ENCODE data around the gene SORCS2. TPM values are rescaled to one million over a fixed set of nuclear protein-coding genes. Genes with fewer than 3 reads are reported as not detected.

SORCS2 gene
- total RNA-seq, 1 experiment from 2014 or later = 0.15 TPM

DNA sequence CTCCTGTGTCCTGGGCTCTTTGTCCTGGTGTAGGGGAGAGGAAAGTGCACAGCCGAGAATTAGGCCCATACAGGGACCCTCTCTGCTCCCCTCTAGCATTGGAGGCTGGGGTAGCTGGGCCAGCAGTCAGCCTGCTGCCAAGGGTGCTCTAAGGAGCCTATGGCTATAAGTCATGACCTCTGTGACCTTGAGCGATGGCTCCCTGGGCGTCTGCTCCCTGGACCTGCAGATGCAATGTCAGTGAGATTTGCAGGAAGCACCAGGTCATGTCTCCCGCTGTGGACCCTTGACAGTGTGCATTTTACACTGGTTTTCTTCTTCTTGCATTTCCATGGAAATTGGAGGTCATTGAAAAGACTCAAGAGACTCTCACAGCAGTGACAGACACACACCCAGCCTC is 476.5 kb downstream of the SORCS2 start:
- intact Hi-C loops (cut with micrococcal nuclease; ENCODE audit: unreplicated experiment) (no loop called here), in situ Hi-C loops (cut with HindIII; ENCODE audit: low pct_unique_long_range_greater_than_20kb, low sequenced_read_pairs) (no loop called here)
- Histone ChIP-seq H3K4me1 (ENCODE audit: control insufficient read depth, insufficient read depth, low read length) (no peaks in the 10 kb centered on the region), H3K36me3 (ENCODE audit: control insufficient read depth, insufficient read depth, low read length) (no peaks in the 10 kb centered on the region), H3K4me3 (ENCODE audit: low read depth in 2 of 2, low read length in 2 of 2) (no peak overlapping the region), H3K27ac (ENCODE audit: low read length) (no peak overlapping the region), H3K27me3 (ENCODE audit: control insufficient read depth, insufficient read depth, low read length) (no peaks in the 10 kb centered on the region), H3K9me3 (ENCODE audit: control insufficient read depth, insufficient read depth, low read depth, low read length) (no peaks in the 10 kb centered on the region)
- DNase-seq (ENCODE audit: low read depth, low spot score) (no peak), ATAC-seq (no peak)
- POLR2A ChIA-PET = no interaction called here
- TF ChIP-seq SIN3A (IDR thresholded peaks at IDR 0.05; ENCODE audit: borderline replicate concordance, insufficient read depth, low read depth, low read length) = no peak
- TF ChIP-seq, protein P1, sequence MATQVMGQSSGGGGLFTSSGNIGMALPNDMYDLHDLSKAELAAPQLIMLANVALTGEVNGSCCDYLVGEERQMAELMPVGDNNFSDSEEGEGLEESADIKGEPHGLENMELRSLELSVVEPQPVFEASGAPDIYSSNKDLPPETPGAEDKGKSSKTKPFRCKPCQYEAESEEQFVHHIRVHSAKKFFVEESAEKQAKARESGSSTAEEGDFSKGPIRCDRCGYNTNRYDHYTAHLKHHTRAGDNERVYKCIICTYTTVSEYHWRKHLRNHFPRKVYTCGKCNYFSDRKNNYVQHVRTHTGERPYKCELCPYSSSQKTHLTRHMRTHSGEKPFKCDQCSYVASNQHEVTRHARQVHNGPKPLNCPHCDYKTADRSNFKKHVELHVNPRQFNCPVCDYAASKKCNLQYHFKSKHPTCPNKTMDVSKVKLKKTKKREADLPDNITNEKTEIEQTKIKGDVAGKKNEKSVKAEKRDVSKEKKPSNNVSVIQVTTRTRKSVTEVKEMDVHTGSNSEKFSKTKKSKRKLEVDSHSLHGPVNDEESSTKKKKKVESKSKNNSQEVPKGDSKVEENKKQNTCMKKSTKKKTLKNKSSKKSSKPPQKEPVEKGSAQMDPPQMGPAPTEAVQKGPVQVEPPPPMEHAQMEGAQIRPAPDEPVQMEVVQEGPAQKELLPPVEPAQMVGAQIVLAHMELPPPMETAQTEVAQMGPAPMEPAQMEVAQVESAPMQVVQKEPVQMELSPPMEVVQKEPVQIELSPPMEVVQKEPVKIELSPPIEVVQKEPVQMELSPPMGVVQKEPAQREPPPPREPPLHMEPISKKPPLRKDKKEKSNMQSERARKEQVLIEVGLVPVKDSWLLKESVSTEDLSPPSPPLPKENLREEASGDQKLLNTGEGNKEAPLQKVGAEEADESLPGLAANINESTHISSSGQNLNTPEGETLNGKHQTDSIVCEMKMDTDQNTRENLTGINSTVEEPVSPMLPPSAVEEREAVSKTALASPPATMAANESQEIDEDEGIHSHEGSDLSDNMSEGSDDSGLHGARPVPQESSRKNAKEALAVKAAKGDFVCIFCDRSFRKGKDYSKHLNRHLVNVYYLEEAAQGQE (IDR thresholded peaks at IDR 0.05; ENCODE audit: insufficient read depth in 1 of 2, low read depth in 2 of 2, low read length in 1 of 2) = no peak
- TF ChIP-seq, protein P2, sequence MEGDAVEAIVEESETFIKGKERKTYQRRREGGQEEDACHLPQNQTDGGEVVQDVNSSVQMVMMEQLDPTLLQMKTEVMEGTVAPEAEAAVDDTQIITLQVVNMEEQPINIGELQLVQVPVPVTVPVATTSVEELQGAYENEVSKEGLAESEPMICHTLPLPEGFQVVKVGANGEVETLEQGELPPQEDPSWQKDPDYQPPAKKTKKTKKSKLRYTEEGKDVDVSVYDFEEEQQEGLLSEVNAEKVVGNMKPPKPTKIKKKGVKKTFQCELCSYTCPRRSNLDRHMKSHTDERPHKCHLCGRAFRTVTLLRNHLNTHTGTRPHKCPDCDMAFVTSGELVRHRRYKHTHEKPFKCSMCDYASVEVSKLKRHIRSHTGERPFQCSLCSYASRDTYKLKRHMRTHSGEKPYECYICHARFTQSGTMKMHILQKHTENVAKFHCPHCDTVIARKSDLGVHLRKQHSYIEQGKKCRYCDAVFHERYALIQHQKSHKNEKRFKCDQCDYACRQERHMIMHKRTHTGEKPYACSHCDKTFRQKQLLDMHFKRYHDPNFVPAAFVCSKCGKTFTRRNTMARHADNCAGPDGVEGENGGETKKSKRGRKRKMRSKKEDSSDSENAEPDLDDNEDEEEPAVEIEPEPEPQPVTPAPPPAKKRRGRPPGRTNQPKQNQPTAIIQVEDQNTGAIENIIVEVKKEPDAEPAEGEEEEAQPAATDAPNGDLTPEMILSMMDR (IDR thresholded peaks at IDR 0.05) = no peak
- no TSS peak for BruUV-seq (replicated peaks)
- CTCF ChIA-PET = no interaction called here

DNA sequence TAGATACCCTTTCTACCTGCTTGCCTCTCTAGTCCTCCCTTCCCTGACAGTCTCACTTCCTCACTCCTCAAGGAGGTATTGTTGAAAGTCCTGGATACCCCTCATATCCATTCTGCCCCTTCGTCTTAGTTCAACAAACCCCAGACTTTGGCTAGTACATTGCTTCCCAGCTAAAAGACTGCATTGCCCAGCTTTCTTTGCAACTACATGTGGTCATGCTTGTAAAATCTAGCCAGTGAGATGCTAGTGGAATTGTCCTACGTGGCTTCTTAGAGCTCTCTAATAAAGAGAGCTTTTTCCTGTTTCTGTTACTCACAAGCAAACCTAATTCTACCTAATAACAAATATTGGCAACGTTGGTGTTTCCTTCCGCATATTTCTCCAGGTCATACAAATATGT is 480.3 kb downstream of the SORCS2 start:
- ATAC-seq (no peak), DNase-seq (ENCODE audit: low read depth, low spot score) (no peak)
- CTCF ChIA-PET = no interaction called here
- Histone ChIP-seq H3K36me3 (ENCODE audit: control insufficient read depth, insufficient read depth, low read length) (no peaks in the 10 kb centered on the region), H3K27ac (ENCODE audit: low read length) (no peak overlapping the region), H3K9me3 (ENCODE audit: control insufficient read depth, insufficient read depth, low read depth, low read length) (no peaks in the 10 kb centered on the region), H3K4me3 (ENCODE audit: low read depth in 2 of 2, low read length in 2 of 2) (no peak overlapping the region), H3K27me3 (ENCODE audit: control insufficient read depth, insufficient read depth, low read length) (no peaks in the 10 kb centered on the region), H3K4me1 (ENCODE audit: control insufficient read depth, insufficient read depth, low read length) (no peaks in the 10 kb centered on the region)
- TF ChIP-seq TCF7L2 (IDR thresholded peaks at IDR 0.05; ENCODE audit: low read depth, low read length) (no peak), SIN3A (IDR thresholded peaks at IDR 0.05; ENCODE audit: borderline replicate concordance, insufficient read depth, low read depth, low read length) (no peak), POLR2AphosphoS5 (IDR thresholded peaks at IDR 0.05; ENCODE audit: low read depth, low read length) (no peak)
- TF ChIP-seq, protein P2 (IDR thresholded peaks at IDR 0.05) = no peak
- TF ChIP-seq, protein P1 (IDR thresholded peaks at IDR 0.05; ENCODE audit: insufficient read depth in 1 of 2, low read depth in 2 of 2, low read length in 1 of 2) = no peak
- intact Hi-C loops (cut with micrococcal nuclease; ENCODE audit: unreplicated experiment) = no loop called here
- in situ Hi-C loops (cut with HindIII; ENCODE audit: low pct_unique_long_range_greater_than_20kb, low sequenced_read_pairs) = no loop called here
- POLR2A ChIA-PET = no interaction called here
- no TSS peak for BruUV-seq (replicated peaks)

Measured in Panc1 (cell line).